Transverse colon (tissue), 4 donors: ENCODE measurements around the gene RIMS3. TPM values are rescaled to one million over a fixed set of nuclear protein-coding genes. Genes with fewer than 3 reads are reported as not detected.
A peak's percentile ranks its signal among the peaks of the same experiment; 100 is the strongest.

Experiments
- DNase-seq: peaks from one replicate; pipeline ENCODE4 v3.0.0-alpha.2; 2019
- H3K27ac ChIP-seq, 4 donors: fragments of 200-600 bp; sonication (generic); 2 replicates each; pipeline ENCODE4 v1.5.1; 2016 to 2018; ENCODE audit warnings: inconsistent platforms in 4 of 4
- H3K27me3 ChIP-seq: fragments of 200-600 bp; sonication (generic); 2 replicates; pipeline ENCODE4 v1.5.1; 2017; ENCODE audit warnings: inconsistent platforms
- H3K36me3 ChIP-seq, 4 donors: fragments of 200-600 bp; sonication (generic); 2 replicates each; pipeline ENCODE4 v1.5.1; 2017 to 2019; ENCODE audit warnings: inconsistent platforms in 4 of 4
- H3K4me1 ChIP-seq, 4 donors: fragments of 200-600 bp; sonication (generic); 2 replicates each; pipeline ENCODE4 v1.5.1; 2017 to 2020; ENCODE audit warnings: inconsistent platforms in 4 of 4
- H3K4me3 ChIP-seq, 4 donors: fragments of 200-600 bp; sonication (generic); 1 replicate in 1 of 4; 2 replicates in 3 of 4; pipeline versions ENCODE4 v1.5.1 to v1.6.1; 2017 to 2019; ENCODE audit warnings: inconsistent platforms in 4 of 4
- H3K9me3 ChIP-seq, 2 donors: fragments of 200-600 bp; sonication (generic); 2 replicates each; pipeline ENCODE4 v1.5.1; 2017 to 2019; ENCODE audit warnings: inconsistent platforms in 2 of 2
- CTCF ChIP-seq, 5 experiments: fragments of 200-600 bp in 3 of 5; fragments of 450-650 bp in 2 of 5; sonication (generic) in 3 of 5; IDR thresholded peaks; 1 replicate in 2 of 5; 2 replicates in 3 of 5; pipeline ENCODE4 v1.5.1; 2016 to 2017; ENCODE audit warnings: antibody characterized with exemption in 5 of 5, inconsistent platforms in 3 of 5, mild to moderate bottlenecking in 2 of 5, moderate library complexity in 1 of 5
- EP300 ChIP-seq: sonication (generic); formaldehyde crosslinking; IDR thresholded peaks from one replicate; pipeline ENCODE4 v1.6.1; 2017; ENCODE audit warnings: antibody characterized with exemption, low read depth
- POLR2A ChIP-seq: fragments of 450-650 bp; IDR thresholded peaks from one replicate; pipeline ENCODE4 v1.6.1; 2016; ENCODE audit warnings: antibody characterized with exemption, mild to moderate bottlenecking, moderate library complexity
- POLR2AphosphoS5 ChIP-seq, 3 donors: sonication (generic); formaldehyde crosslinking; IDR thresholded peaks; one replicate each; pipeline ENCODE4 v1.6.1; 2016; ENCODE audit warnings: antibody characterized with exemption in 3 of 3
- WGBS, 2 donors: methylation state at CpG; one replicate each; pipeline ENCODE4 v1.1.5; 2018; ENCODE audit warnings: low coverage in 1 of 2; 5-methylcytosine and 5-hydroxymethylcytosine counted together
- in situ Hi-C, 4 donors: fragments of 200-750 bp; cut with MboI; loops; one replicate each; pipeline versions ENCODE4 v1.15.0 to v1.15.1; 2017; ENCODE audit warnings: low sequenced_read_pairs in 3 of 4, low pct_ligation_motif_present in 1 of 4, low pct_unique_long_range_greater_than_20kb in 1 of 4
- intact Hi-C: fragments of 100-400 bp; cut with DNase I; formaldehyde crosslinking; loops from one replicate; pipeline ENCODE4 v1.15.1; 2023; ENCODE audit warnings: low total_unique reads
- total RNA-seq, 4 donors: library from RNA; depleted of rRNA; stranded (reverse); fragments of >200 nt; gene quantifications; one replicate each; pipeline ENCODE4 v1.1.0, GENCODE V29; 2016

The RIMS3 gene
- total RNA-seq, 4 donors from 2014 or later, result 1.9 to 14.7 (median 5.4) TPM

- H3K27me3 ChIP-seq, result no peaks in the 10 kb centered on the region
- H3K4me1 ChIP-seq, result peaks cover 0 to 24% (median 22%) of the 10 kb centered on the region in 4 donors
- H3K36me3 ChIP-seq, result no peaks in the 10 kb centered on the region
- no peak for DNase-seq
- TF ChIP-seq POLR2A (no peak), CTCF (IDR thresholded peaks at IDR 0.05) (no peak), POLR2AphosphoS5 (IDR thresholded peaks at IDR 0.05) (no peak), EP300 (no peak)
- H3K9me3 ChIP-seq, result no peaks in the 10 kb centered on the region
- intact Hi-C loops (loop anchor here (10.0 kb wide), 1 partner anchor 326 kb away; no protein-coding TSS in a partner anchor), in situ Hi-C loops (no loop called here)
- no peak overlapping the region for H3K4me3 ChIP-seq
- H3K27ac ChIP-seq, result peak overlapping the region; percentile 2 to 66 (median 34)
- 53% methylated on average over 2 of the region's 2 CpGs; no CpG with 5 or more reads in 1 of the 2 donors for WGBS, 2 donors
Measured at GRCh38 chr1:40628903-40629292, 36.6 kb downstream of the RIMS3 start.

- no peak for DNase-seq
- intact Hi-C loops, result loop anchor here (10.0 kb wide), 1 partner anchor 327 kb away; no protein-coding TSS in a partner anchor
- peaks cover 0 to 17% (median 15%) of the 10 kb centered on the region in 4 donors for H3K4me1 ChIP-seq
- no peaks in the 10 kb centered on the region for H3K27me3 ChIP-seq
- H3K27ac ChIP-seq, result peak overlapping the region; percentile 15 to 66 (median 34)
- H3K9me3 ChIP-seq, result no peaks in the 10 kb centered on the region
- in situ Hi-C loops, result no loop called here
- no peak for TF ChIP-seq EP300
- peak in 1 of 3 donors; percentile 16 for TF ChIP-seq POLR2AphosphoS5 (IDR thresholded peaks at IDR 0.05)
- TF ChIP-seq POLR2A, result no peak
- TF ChIP-seq CTCF (IDR thresholded peaks at IDR 0.05), result no peak
- 49 to 56% methylated on average over 3 to 9 of the region's 9 CpGs for WGBS, 2 donors
- H3K4me3 ChIP-seq, result no peak overlapping the region
- no peaks in the 10 kb centered on the region for H3K36me3 ChIP-seq
Measured at GRCh38 chr1:40627987-40628902, 37.2 kb downstream of the RIMS3 start.

GRCh38 chr1:40626383-40626770 is 39.1 kb downstream of the RIMS3 start:
- no peak overlapping the region for H3K4me3 ChIP-seq
- no peaks in the 10 kb centered on the region for H3K36me3 ChIP-seq
- in situ Hi-C loops, result no loop called here
- TF ChIP-seq POLR2AphosphoS5 (IDR thresholded peaks at IDR 0.05), result no peak
- no peak for TF ChIP-seq EP300
- no peak for TF ChIP-seq CTCF (IDR thresholded peaks at IDR 0.05)
- TF ChIP-seq POLR2A, result no peak
- intact Hi-C loops, result loop anchor here (10.0 kb wide), 1 partner anchor 328 kb away; no protein-coding TSS in a partner anchor
- no peaks in the 10 kb centered on the region for H3K9me3 ChIP-seq
- H3K27me3 ChIP-seq, result no peaks in the 10 kb centered on the region
- 85 to 91% methylated on average over 4 to 10 of the region's 10 CpGs for WGBS, 2 donors
- H3K27ac ChIP-seq, result no peak overlapping the region
- H3K4me1 ChIP-seq, result peaks cover 0 to 17% (median 15%) of the 10 kb centered on the region in 4 donors
- DNase-seq, result no peak
